IMR-90 (cell line): ENCODE data around the gene DUSP7. TPM values are rescaled to one million over a fixed set of nuclear protein-coding genes. Genes with fewer than 3 reads are reported as not detected.

Experiments used
- ATAC-seq: fragments of 200-7000 bp; cut with Tn5 transposase; 2 replicates; pipeline ENCODE4 v1.9.1; 2020; ENCODE audit warnings: low read depth, mild to moderate bottlenecking, moderate library complexity
- BruUV-seq: library from RNA; stranded (reverse); fragments of 400-500 nt; replicated peaks from 2 replicates; lab custom pipeline; 2021; lab: Mats Ljungman, UMichigan
- CTCF ChIA-PET: fragments of 300-600 bp; formaldehyde crosslinking; extraction: SDS; loops from one replicate; lab custom pipeline; 2021; ENCODE audit warnings: antibody characterized with exemption; lab: Yijun Ruan, JAX
- POLR2A ChIA-PET: fragments of 300-600 bp; sonication (Branson Sonifier 250); formaldehyde crosslinking; loops from one replicate; lab custom pipeline; 2022; ENCODE audit warnings: antibody characterized with exemption; ENCODE audit not compliant: unreplicated experiment; lab: Charles Lee
- DNase-seq: peaks from one replicate; pipeline ENCODE4 v3.0.0; 2013
- H2AFZ ChIP-seq: replicated peaks from 2 replicates; pipeline ENCODE3; 2013; ENCODE audit warnings: low read length, mild to moderate bottlenecking; ENCODE audit not compliant: poor library complexity
- H2AK5ac ChIP-seq: 2 replicates; pipeline ENCODE4 v1.6.1; 2013; ENCODE audit warnings: low read depth, low read length, inconsistent platforms
- H2AK9ac ChIP-seq: replicated peaks from 2 replicates; pipeline ENCODE3; 2013; ENCODE audit warnings: mild to moderate bottlenecking, low read depth, low read length, moderate library complexity; ENCODE audit not compliant: poor library complexity
- H2BK120ac ChIP-seq: 2 replicates; pipeline ENCODE4 v1.6.1; 2013; ENCODE audit warnings: low read depth, low read length, inconsistent platforms
- H2BK15ac ChIP-seq: 3 replicates; pipeline ENCODE4 v1.6.1; 2013; ENCODE audit warnings: low read depth, low read length, inconsistent platforms
- H2BK20ac ChIP-seq: 2 replicates; pipeline ENCODE4 v1.6.1; 2013; ENCODE audit warnings: low read depth, mild to moderate bottlenecking, inconsistent platforms, low read length, moderate library complexity
- H2BK5ac ChIP-seq: 2 replicates; pipeline ENCODE4 v1.6.1; 2013; ENCODE audit warnings: mild to moderate bottlenecking, low read depth, low read length, inconsistent platforms; ENCODE audit not compliant: poor library complexity, severe bottlenecking
- H3K14ac ChIP-seq: replicated peaks from 2 replicates; pipeline ENCODE4 v1.6.1; 2013; ENCODE audit warnings: low read depth, low read length, inconsistent platforms
- H3K18ac ChIP-seq: 2 replicates; pipeline ENCODE4 v1.6.1; 2013; ENCODE audit warnings: low read depth, low read length, control low read depth
- H3K23ac ChIP-seq: 2 replicates; pipeline ENCODE4 v1.6.1; 2013; ENCODE audit warnings: low read depth, low read length, inconsistent platforms
- H3K27ac ChIP-seq: 2 replicates; pipeline ENCODE4 v1.5.1; 2013; ENCODE audit warnings: mild to moderate bottlenecking, control low read depth, low read length; ENCODE audit not compliant: insufficient read depth
- H3K27me3 ChIP-seq: 2 replicates; pipeline ENCODE4 v1.6.1; 2013; ENCODE audit warnings: low read length; ENCODE audit not compliant: control insufficient read depth, insufficient read depth
- H3K36me3 ChIP-seq: 2 replicates; pipeline ENCODE4 v1.6.1; 2013; ENCODE audit warnings: low read length, mixed read lengths; ENCODE audit not compliant: control insufficient read depth, insufficient read depth
- H3K4ac ChIP-seq: 2 replicates; pipeline ENCODE4 v1.6.1; 2013; ENCODE audit warnings: low read depth, low read length, inconsistent platforms
- H3K4me1 ChIP-seq: 2 replicates; pipeline ENCODE4 v1.6.1; 2013; ENCODE audit warnings: low read length, mixed read lengths; ENCODE audit not compliant: control insufficient read depth, insufficient read depth
- H3K4me2 ChIP-seq: 2 replicates; pipeline ENCODE4 v1.6.1; 2013; ENCODE audit warnings: low read depth, mild to moderate bottlenecking, control low read depth, low read length, moderate library complexity
- H3K4me3 ChIP-seq: 2 replicates; pipeline ENCODE4 v1.5.1; 2013; ENCODE audit warnings: low read depth, mild to moderate bottlenecking, control low read depth, low read length, moderate library complexity; ENCODE audit not compliant: insufficient read depth
- H3K56ac ChIP-seq: 2 replicates; pipeline ENCODE4 v1.6.1; 2013; ENCODE audit warnings: low read length, inconsistent platforms; ENCODE audit not compliant: insufficient read depth; ENCODE audit errors: extremely low read depth
- H3K79me1 ChIP-seq, 2 experiments: 2 replicates each; pipeline ENCODE4 v1.6.1; 2013; ENCODE audit warnings: low read length in 2 of 2, inconsistent platforms in 1 of 2, low read depth in 1 of 2
- H3K9ac ChIP-seq: 2 replicates; pipeline ENCODE4 v1.6.1; 2013; ENCODE audit warnings: low read depth, low read length, control low read depth
- H3K9me1 ChIP-seq: 2 replicates; pipeline ENCODE4 v1.6.1; 2013; ENCODE audit warnings: low read length, inconsistent platforms; ENCODE audit not compliant: insufficient read depth
- H3K9me3 ChIP-seq: 2 replicates; pipeline ENCODE4 v1.6.1; 2013; ENCODE audit warnings: low read length; ENCODE audit not compliant: control insufficient read depth, insufficient read depth
- H4K20me1 ChIP-seq: 2 replicates; pipeline ENCODE4 v1.6.1; 2013; ENCODE audit warnings: low read length, inconsistent platforms; ENCODE audit not compliant: insufficient read depth
- H4K5ac ChIP-seq: 2 replicates; pipeline ENCODE4 v1.6.1; 2013; ENCODE audit warnings: mild to moderate bottlenecking, low read depth, low read length, control low read depth
- H4K8ac ChIP-seq, 2 experiments: 2 replicates each; pipeline ENCODE4 v1.6.1; 2013; ENCODE audit warnings: low read depth in 2 of 2, low read length in 2 of 2, control low read depth in 1 of 2, inconsistent platforms in 1 of 2
- H4K91ac ChIP-seq: 2 replicates; pipeline ENCODE4 v1.6.1; 2013; ENCODE audit warnings: low read depth, low read length, inconsistent platforms; ENCODE audit not compliant: insufficient read depth
- CHD1 ChIP-seq: IDR thresholded peaks from 2 replicates; pipeline ENCODE4 v1.6.1; 2012; ENCODE audit warnings: low read depth, low read length, improper control_type of control experiment
- ELK1 ChIP-seq: fragments of 150-350 bp; IDR thresholded peaks from 2 replicates; pipeline ENCODE4 v1.6.1; 2016; ENCODE audit warnings: low read depth, mild to moderate bottlenecking, low read length, moderate library complexity, borderline replicate concordance
- MAZ ChIP-seq: IDR thresholded peaks from 2 replicates; pipeline ENCODE4 v1.6.1; 2012; ENCODE audit warnings: low read depth, mild to moderate bottlenecking, low read length, improper control_type of control experiment, moderate library complexity, borderline replicate concordance
- MXI1 ChIP-seq: IDR thresholded peaks from 2 replicates; pipeline ENCODE4 v1.6.1; 2012; ENCODE audit warnings: low read depth, mild to moderate bottlenecking, low read length, moderate library complexity, borderline replicate concordance
- NFE2L2 ChIP-seq: fragments of 150-350 bp; IDR thresholded peaks from 2 replicates; pipeline ENCODE4 v1.6.1; 2016; ENCODE audit warnings: low read depth, mild to moderate bottlenecking, low read length
- SMC3 ChIP-seq: fragments of 150-350 bp; IDR thresholded peaks from 2 replicates; pipeline ENCODE4 v1.6.1; 2016; ENCODE audit warnings: low read depth, mild to moderate bottlenecking, antibody characterized with exemption, low read length, moderate library complexity
- WGBS, 2 experiments: methylation state at CpG; one replicate each; pipeline versions ENCODE4 v1.1.5 to v1.1.7; 2013; ENCODE audit warnings: missing lambda C conversion rate in 2 of 2; ENCODE audit not compliant: insufficient read length in 1 of 2; ENCODE audit errors: extremely low coverage in 2 of 2; 5-methylcytosine and 5-hydroxymethylcytosine counted together
- dilution Hi-C: fragments of 300-500 bp; cut with HindIII; formaldehyde crosslinking; loops from one replicate; pipeline ENCODE4 v1.14.3; 2018; ENCODE audit warnings: low sequenced_read_pairs; ENCODE audit not compliant: unreplicated experiment
- in situ Hi-C: fragments of 300-500 bp; cut with MboI; formaldehyde crosslinking; loops from 3 replicates; pipeline ENCODE4 v1.14.3; 2019; ENCODE audit warnings: low sequenced_read_pairs, inconsistent platforms, mixed read lengths
- intact Hi-C: fragments of 100-400 bp; cut with micrococcal nuclease; formaldehyde crosslinking; loops from 2 replicates; pipeline ENCODE4 v1.10.0; 2022
- polyA plus RNA-seq, 3 experiments: library from polyadenylated mRNA; depleted of rRNA; stranded (reverse); fragments of >200 nt; gene quantifications; 2 replicates each; pipeline ENCODE4 v1.2.3, GENCODE V29; 2012; ENCODE audit warnings: low replicate concordance in 1 of 3
- total RNA-seq: library from RNA; depleted of rRNA; stranded (reverse); fragments of >200 nt; gene quantifications from 2 replicates; pipeline ENCODE4 v1.2.3, GENCODE V29; 2012
- TF ChIP-seq, protein P1 (sequence below): conservative IDR thresholded peaks from 2 replicates; pipeline ENCODE4 v1.5.1; 2012; ENCODE audit warnings: mild to moderate bottlenecking, low read depth, low read length, improper control_type of control experiment

DUSP7 gene
- total and polyA plus RNA-seq, 2 of the 4 experiments (the other 2 are of a cell fraction): 9.3 to 24.0 TPM

GRCh38 chr3:52030714-52031310, 25.6 kb downstream of the DUSP7 start:
- H4K8ac ChIP-seq: no peak overlapping the region
- no peaks in the 10 kb centered on the region for H3K9me3 ChIP-seq
- no peak overlapping the region for H2BK20ac ChIP-seq
- no peak overlapping the region for H2AFZ ChIP-seq
- no peaks in the 10 kb centered on the region; the same call in 1 of the 2 replicates for H3K27me3 ChIP-seq
- H3K4me1 ChIP-seq: no peaks in the 10 kb centered on the region
- no peak overlapping the region for H3K14ac ChIP-seq
- H2AK9ac ChIP-seq: no peak overlapping the region
- no peak overlapping the region for H2BK5ac ChIP-seq
- no peak overlapping the region for H3K4ac ChIP-seq
- H2BK15ac ChIP-seq: no peak overlapping the region
- no peak overlapping the region for H4K5ac ChIP-seq
- 92% methylated on average over 4 of the region's 11 CpGs; no CpG with 5 or more reads in 1 of the 2 experiments for WGBS, 2 experiments
- H3K79me1 ChIP-seq: no peaks in the 10 kb centered on the region
- H3K9ac ChIP-seq: no peak overlapping the region
- H3K9me1 ChIP-seq: no peaks in the 10 kb centered on the region
- intact Hi-C loops (no loop called here), in situ Hi-C loops (no loop called here), dilution Hi-C loops (no loop called here)
- no peak overlapping the region for H3K23ac ChIP-seq
- H3K4me3 ChIP-seq: no peak overlapping the region
- no TSS peak for BruUV-seq
- ATAC-seq: no peak
- no peak overlapping the region for H3K27ac ChIP-seq
- H2BK120ac ChIP-seq: no peak overlapping the region
- H2AK5ac ChIP-seq: no peak overlapping the region
- no peaks in the 10 kb centered on the region for H4K20me1 ChIP-seq
- no peak overlapping the region for H3K56ac ChIP-seq
- TF ChIP-seq NFE2L2 (no peak), ELK1 (no peak), MXI1 (no peak), MAZ (no peak), SMC3 (no peak), CHD1 (no peak)
- TF ChIP-seq, protein P1, sequence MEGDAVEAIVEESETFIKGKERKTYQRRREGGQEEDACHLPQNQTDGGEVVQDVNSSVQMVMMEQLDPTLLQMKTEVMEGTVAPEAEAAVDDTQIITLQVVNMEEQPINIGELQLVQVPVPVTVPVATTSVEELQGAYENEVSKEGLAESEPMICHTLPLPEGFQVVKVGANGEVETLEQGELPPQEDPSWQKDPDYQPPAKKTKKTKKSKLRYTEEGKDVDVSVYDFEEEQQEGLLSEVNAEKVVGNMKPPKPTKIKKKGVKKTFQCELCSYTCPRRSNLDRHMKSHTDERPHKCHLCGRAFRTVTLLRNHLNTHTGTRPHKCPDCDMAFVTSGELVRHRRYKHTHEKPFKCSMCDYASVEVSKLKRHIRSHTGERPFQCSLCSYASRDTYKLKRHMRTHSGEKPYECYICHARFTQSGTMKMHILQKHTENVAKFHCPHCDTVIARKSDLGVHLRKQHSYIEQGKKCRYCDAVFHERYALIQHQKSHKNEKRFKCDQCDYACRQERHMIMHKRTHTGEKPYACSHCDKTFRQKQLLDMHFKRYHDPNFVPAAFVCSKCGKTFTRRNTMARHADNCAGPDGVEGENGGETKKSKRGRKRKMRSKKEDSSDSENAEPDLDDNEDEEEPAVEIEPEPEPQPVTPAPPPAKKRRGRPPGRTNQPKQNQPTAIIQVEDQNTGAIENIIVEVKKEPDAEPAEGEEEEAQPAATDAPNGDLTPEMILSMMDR: no peak
- no peak overlapping the region for H4K91ac ChIP-seq
- no peak for DNase-seq
- no peaks in the 10 kb centered on the region for H3K36me3 ChIP-seq
- no peak overlapping the region for H3K4me2 ChIP-seq
- ChIA-PET POLR2A (no interaction called here), CTCF (interaction anchor here (0.7 kb wide), 1 partner anchor 162 kb away, joined by 3 read pairs; no protein-coding TSS in a partner anchor)
- H3K18ac ChIP-seq: no peak overlapping the region
